Adrenal gland (tissue), 12 donors: ENCODE results near the gene CYSTM1. TPM values are rescaled to one million over a fixed set of nuclear protein-coding genes. Genes with fewer than 3 reads are reported as not detected.

Source experiments
- DNase-seq, 7 donors: peaks; one replicate each; pipeline ENCODE4 v3.0.0-alpha.2; 2019 to 2020
- H3K27ac ChIP-seq, 5 donors: fragments of 200-600 bp; sonication (generic) in 4 of 5; 1 replicate in 3 of 5; 2 replicates in 2 of 5; pipeline versions ENCODE4 v1.5.1 to v1.8.0; 2016 to 2020; ENCODE audit warnings: mild to moderate bottlenecking in 1 of 5
- H3K27me3 ChIP-seq: fragments of 200-600 bp; 2 replicates; pipeline ENCODE4 v1.8.0; 2021
- H3K36me3 ChIP-seq, 2 donors: fragments of 200-600 bp; replicated peaks in 1 of 2; 1 replicate in 1 of 2; 2 replicates in 1 of 2; pipeline versions ENCODE4 v1.5.1 to v1.8.0; 2018 to 2022
- H3K4me1 ChIP-seq, 2 donors: fragments of 200-600 bp; replicated peaks in 1 of 2; 1 replicate in 1 of 2; 2 replicates in 1 of 2; pipeline versions ENCODE4 v1.5.1 to v1.8.0; 2018 to 2021
- H3K4me3 ChIP-seq, 4 donors: fragments of 200-600 bp; sonication (generic) in 3 of 4; one replicate each; pipeline ENCODE4 v1.5.1; 2016 to 2018
- H3K9me3 ChIP-seq, 3 donors: fragments of 200-600 bp; sonication (generic) in 1 of 3; replicated peaks in 1 of 3; 1 replicate in 2 of 3; 2 replicates in 1 of 3; pipeline versions ENCODE4 v1.5.1 to v1.8.0; 2016 to 2021
- CTCF ChIP-seq, 6 experiments: fragments of 450-650 bp in 4 of 6; fragments of 200-600 bp in 2 of 6; sonication (generic) in 1 of 6; IDR thresholded peaks; 1 replicate in 5 of 6; 2 replicates in 1 of 6; pipeline versions ENCODE4 v1.5.1 to v1.8.0; 2016 to 2021; ENCODE audit warnings: antibody characterized with exemption in 6 of 6, mild to moderate bottlenecking in 2 of 6, moderate library complexity in 1 of 6
- POLR2A ChIP-seq, 2 donors: fragments of 450-650 bp; IDR thresholded peaks; one replicate each; pipeline ENCODE4 v1.6.1; 2017; ENCODE audit warnings: antibody characterized with exemption in 2 of 2, mild to moderate bottlenecking in 2 of 2, moderate library complexity in 1 of 2
- WGBS, 4 donors: extraction: QIAGEN DNeasy Blood & Tissue Kit in 2 of 4; methylation state at CpG; one replicate each; pipeline versions ENCODE4 v1.1.5 to v1.1.7; 2013 to 2017; 5-methylcytosine and 5-hydroxymethylcytosine counted together
- intact Hi-C, 2 donors: fragments of 100-400 bp; cut with DNase I; formaldehyde crosslinking; loops; one replicate each; pipeline versions ENCODE4 v1.14.1 to v1.15.0; 2022 to 2023
- polyA plus RNA-seq, 3 donors: library from polyadenylated mRNA; stranded (reverse); fragments of 200-250 nt in 2 of 3; fragments of 350-450 nt in 1 of 3; fragmentation: Illumina TruSeq in 1 of 3; extraction: RNeasy Lipid Tissue Mini Kit (QIAGEN cat#74804) in 1 of 3; gene quantifications; one replicate each; pipeline ENCODE4 v1.2.3, GENCODE V29; 2013 to 2014
- total RNA-seq, 9 donors: library from RNA; depleted of rRNA in 4 of 9; stranded (reverse); fragments of >200 nt in 4 of 9; fragments of 120-200 nt in 1 of 9; fragmentation: NEBNext Ultra II Directional in 1 of 9; extraction: Animal tissue kit (Norgen Biotek cat#: 25700) in 1 of 9; gene quantifications; one replicate each; pipeline versions ENCODE4 v1.1.0 to v1.2.4, GENCODE V29; 2013 to 2023
- donor health status: healthy with polysubstance abuse.
- donor health status: Bipolar disorder and iron deficiency.
- donor health status: DM: yes; HTN: yes; CAD: no.
- donor health status: DM: no; HTN: no; CAD: no.
- donor health status: DM: no; HTN: no; CAD: no.
- donor health status: DM: yes; HTN: yes; CAD: no.

CYSTM1 gene
- total and polyA plus RNA-seq, 12 donors, result 42.6 to 605 (median 180) TPM

DNA sequence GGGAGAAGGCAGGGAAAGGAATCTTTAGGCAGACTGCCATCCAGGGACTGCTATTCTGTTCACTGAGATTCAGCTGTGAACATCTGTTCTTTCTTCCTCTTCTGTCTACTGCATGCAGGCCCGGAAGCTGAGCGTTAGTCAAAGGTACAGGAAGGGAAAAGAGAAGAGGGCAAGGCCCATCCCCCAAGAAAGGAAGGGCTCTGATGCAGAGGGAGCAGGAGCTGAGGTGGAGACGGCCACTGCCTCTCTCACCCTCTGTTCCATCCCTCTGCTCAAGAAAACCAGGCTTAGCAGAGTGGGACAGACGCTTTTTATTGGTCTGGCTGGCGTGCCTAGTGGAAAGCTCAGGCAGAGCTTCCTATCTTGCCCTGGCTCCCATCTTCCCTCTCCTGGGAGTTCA is 70.4 kb downstream of the CYSTM1 start:
- DNase-seq, result no peak
- peaks cover 37 to 55% of the 10 kb centered on the region in 2 donors for H3K4me1 ChIP-seq
- no peak overlapping the region for H3K4me3 ChIP-seq
- no peaks in the 10 kb centered on the region for H3K27me3 ChIP-seq
- WGBS, 4 donors, result 63 to 83% (median 68%) methylated on average over 5 of the region's 5 CpGs
- intact Hi-C loops, result loop anchor here in 1 of 2 donors (2.0 kb wide), 1 partner anchor 103 kb away; no protein-coding TSS in a partner anchor
- TF ChIP-seq POLR2A (IDR thresholded peaks at IDR 0.05), result no peak
- TF ChIP-seq CTCF (IDR thresholded peaks at IDR 0.05), result no peak
- peaks cover 0 to 17% of the 10 kb centered on the region in 2 donors for H3K36me3 ChIP-seq
- peak overlapping the region in 3 of 5 donors; percentile 28 to 80 (median 69) for H3K27ac ChIP-seq
- H3K9me3 ChIP-seq, result no peaks in the 10 kb centered on the region

GRCh38 chr5:140245926-140246325 is 70.9 kb downstream of the CYSTM1 start:
- no peaks in the 10 kb centered on the region for H3K27me3 ChIP-seq
- H3K4me3 ChIP-seq, result no peak overlapping the region
- H3K36me3 ChIP-seq, result peaks cover 0 to 22% of the 10 kb centered on the region in 2 donors
- peaks cover 31 to 49% of the 10 kb centered on the region in 2 donors for H3K4me1 ChIP-seq
- TF ChIP-seq CTCF (IDR thresholded peaks at IDR 0.05) (no peak), POLR2A (IDR thresholded peaks at IDR 0.05) (no peak)
- peak overlapping the region in 3 of 5 donors; percentile 51 to 80 (median 69) for H3K27ac ChIP-seq
- DNase-seq, result peak in 1 of 7 donors; percentile 54
- no peaks in the 10 kb centered on the region for H3K9me3 ChIP-seq
- 78 to 88% (median 81%) methylated on average over 5 to 7 of the region's 7 CpGs for WGBS, 4 donors
- intact Hi-C loops, result loop anchor here in 1 of 2 donors (2.0 kb wide), 1 partner anchor 103 kb away; no protein-coding TSS in a partner anchor

DNA sequence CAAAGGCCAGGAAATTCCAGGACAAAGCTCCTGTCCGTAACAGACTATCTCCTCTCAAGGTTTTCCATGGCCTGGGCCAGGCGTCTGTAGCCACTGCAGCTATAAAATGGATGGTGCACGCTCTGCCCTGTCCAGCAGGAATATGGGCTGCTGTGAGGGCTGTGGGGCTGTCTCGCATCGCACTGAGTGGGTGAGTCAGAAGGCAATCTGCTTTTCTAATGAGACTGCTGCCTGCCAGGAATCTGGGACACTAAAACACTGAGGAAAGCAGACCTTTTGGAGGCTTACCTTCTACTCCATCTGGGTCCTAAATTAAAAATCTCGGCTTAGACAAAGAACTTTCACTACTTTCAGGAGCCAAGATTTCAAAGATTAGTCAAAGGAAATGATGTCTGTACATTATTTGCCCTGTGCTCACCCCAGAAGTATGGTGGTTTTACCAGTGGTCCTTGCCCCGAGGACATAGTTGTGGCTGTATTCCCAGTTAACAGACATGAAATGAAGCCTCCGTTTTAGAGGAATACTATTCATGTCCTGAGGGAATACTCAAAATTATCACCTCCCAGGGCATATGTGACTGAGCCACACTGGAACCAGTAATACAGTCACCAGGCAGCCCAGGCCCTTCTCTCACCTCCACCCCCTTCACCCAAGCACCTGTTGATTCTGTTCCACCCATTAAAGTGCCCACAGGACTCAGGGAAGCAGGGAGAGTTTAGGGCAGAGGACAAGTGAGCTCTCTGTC is 71.6 kb downstream of the CYSTM1 start:
- Histone ChIP-seq H3K4me1 (peaks cover 25 to 46% of the 10 kb centered on the region in 2 donors), H3K9me3 (no peaks in the 10 kb centered on the region), H3K27ac (peak overlapping the region in 3 of 5 donors; percentile 51 to 80 (median 69)), H3K27me3 (no peaks in the 10 kb centered on the region), H3K36me3 (peaks cover 0 to 22% of the 10 kb centered on the region in 2 donors), H3K4me3 (no peak overlapping the region)
- TF ChIP-seq CTCF (IDR thresholded peaks at IDR 0.05), result peak in 2 of 6 experiments; percentile 34 to 43
- peak in 1 of 2 donors; percentile 57 for TF ChIP-seq POLR2A (IDR thresholded peaks at IDR 0.05)
- intact Hi-C loops, result no loop called here
- DNase-seq, result peak; percentile 70 to 93 (median 86)
- WGBS, 4 donors, result 22 to 32% (median 30%) methylated on average over 4 to 8 of the region's 8 CpGs

GRCh38 chr5:140248414-140248813 is 73.4 kb downstream of the CYSTM1 start:
- Histone ChIP-seq H3K4me1 (peaks cover 10 to 38% of the 10 kb centered on the region in 2 donors), H3K27me3 (no peaks in the 10 kb centered on the region), H3K9me3 (no peaks in the 10 kb centered on the region), H3K36me3 (peaks cover 0 to 22% of the 10 kb centered on the region in 2 donors), H3K4me3 (no peak overlapping the region), H3K27ac (no peak overlapping the region)
- 80 to 97% (median 90%) methylated on average over 3 of the region's 3 CpGs for WGBS, 4 donors
- intact Hi-C loops, result no loop called here
- DNase-seq, result peak in 1 of 7 donors; percentile 48
- no peak for TF ChIP-seq POLR2A (IDR thresholded peaks at IDR 0.05)
- no peak for TF ChIP-seq CTCF (IDR thresholded peaks at IDR 0.05)
